HepG2 (cell line): Measurements from ENCODE around the gene RSPRY1. TPM values are rescaled to one million over a fixed set of nuclear protein-coding genes. Genes with fewer than 3 reads are reported as not detected.

Source experiments
- ATAC-seq: fragments of 200-7000 bp; cut with Tn5 transposase; 3 replicates; pipeline ENCODE4 v1.9.1; 2020; ENCODE audit warnings: mild to moderate bottlenecking, moderate library complexity
- BruUV-seq: library from RNA; stranded (reverse); fragments of 400-500 nt; replicated peaks from 2 replicates; lab custom pipeline; 2021; lab: Mats Ljungman, UMichigan
- CTCF ChIA-PET: fragments of 300-600 bp; formaldehyde crosslinking; extraction: SDS; loops from one replicate; lab custom pipeline; 2021; ENCODE audit warnings: low total read pairs, inconsistent platforms, low intra/inter-chr PET ratio; lab: Yijun Ruan, JAX
- POLR2A ChIA-PET: fragments of 350-600 bp; sonication (Branson Sonifier 250); formaldehyde crosslinking; loops from one replicate; lab custom pipeline; 2020; ENCODE audit warnings: antibody characterized with exemption, inconsistent platforms; lab: Yijun Ruan, JAX
- DNase-seq: peaks from one replicate; pipeline ENCODE4 v3.0.0-alpha.2; 2015; ENCODE audit warnings: low spot score
- FAIRE-seq: peaks from 3 replicates; lab custom pipeline; 2011; peaks lifted over from hg19 to GRCh38; lab: Jason Lieb, UNC
- H2AFZ ChIP-seq: one replicate; pipeline ENCODE4 v1.6.1; 2011; ENCODE audit warnings: low read length, inconsistent platforms
- H3K27ac ChIP-seq: fragments of 300-600 bp; 3 replicates; pipeline ENCODE4 v1.8.0; 2011; ENCODE audit warnings: mixed run types, mild to moderate bottlenecking, mixed read lengths, low read length, inconsistent platforms; ENCODE audit not compliant: insufficient read depth; ENCODE audit errors: extremely low read length
- H3K27me3 ChIP-seq, 2 experiments: fragments of 200-600 bp in 1 of 2; 2 replicates in 1 of 2; 3 replicates in 1 of 2; pipeline versions ENCODE4 v1.6.0 to v1.8.0; 2011; ENCODE audit warnings: low read length in 2 of 2, mild to moderate bottlenecking in 2 of 2, moderate library complexity in 2 of 2, inconsistent platforms in 1 of 2; ENCODE audit not compliant: insufficient read depth in 2 of 2, control insufficient read depth in 1 of 2
- H3K36me3 ChIP-seq, 2 experiments: fragments of 200-600 bp in 1 of 2; replicated peaks in 1 of 2; 2 replicates in 1 of 2; 3 replicates in 1 of 2; pipeline versions ENCODE4 v1.5.1 to v1.8.0; 2011; ENCODE audit warnings: low read length in 2 of 2, inconsistent platforms in 1 of 2; ENCODE audit not compliant: insufficient read depth in 2 of 2, control insufficient read depth in 1 of 2
- H3K4me1 ChIP-seq: 2 replicates; pipeline ENCODE4 v1.5.1; 2012; ENCODE audit warnings: low read length, inconsistent platforms; ENCODE audit not compliant: insufficient read depth
- H3K4me2 ChIP-seq: 2 replicates; pipeline ENCODE4 v1.6.0; 2011; ENCODE audit warnings: low read depth, low read length, inconsistent platforms
- H3K4me3 ChIP-seq, 3 experiments: fragments of 200-600 bp in 1 of 3; sonication (generic), shearing (Covaris generic) in 1 of 3; replicated peaks in 1 of 3; 2 replicates each; pipeline ENCODE4 v1.5.1; 2011 to 2016; ENCODE audit warnings: low read length in 3 of 3, inconsistent platforms in 2 of 3, low read depth in 2 of 3, mild to moderate bottlenecking in 2 of 3, control low read depth in 1 of 3, mixed read lengths in 1 of 3; ENCODE audit not compliant: insufficient read depth in 1 of 3
- H3K79me2 ChIP-seq: one replicate; pipeline ENCODE4 v1.6.1; 2011; ENCODE audit warnings: low read length, inconsistent platforms; ENCODE audit not compliant: insufficient read depth
- H3K9ac ChIP-seq: 2 replicates; pipeline ENCODE4 v1.6.0; 2011; ENCODE audit warnings: mild to moderate bottlenecking, low read depth, low read length, inconsistent platforms; ENCODE audit not compliant: insufficient read depth
- H3K9me3 ChIP-seq: 2 replicates; pipeline ENCODE4 v1.5.1; 2012; ENCODE audit warnings: mild to moderate bottlenecking, low read length
- H4K20me1 ChIP-seq: 2 replicates; pipeline ENCODE4 v1.6.0; 2011; ENCODE audit warnings: inconsistent platforms, mild to moderate bottlenecking, low read length, moderate library complexity; ENCODE audit not compliant: insufficient read depth
- CHD4 ChIP-seq: fragments of 200-600 bp; sonication (generic); IDR thresholded peaks from 2 replicates; pipeline ENCODE4 v1.7.0; 2017; ENCODE audit warnings: mild to moderate bottlenecking, low read length, borderline replicate concordance
- FOXO4 ChIP-seq: sonication (generic); formaldehyde crosslinking; conservative IDR thresholded peaks from 2 replicates; pipeline ENCODE4 v1.8.1; 2023; ENCODE audit warnings: missing genetic modification reagents
- GLI4 ChIP-seq: sonication (generic); formaldehyde crosslinking; IDR thresholded peaks from 2 replicates; pipeline ENCODE4 v1.5.1; 2020; ENCODE audit warnings: missing genetic modification reagents, mild to moderate bottlenecking, moderate library complexity, borderline replicate concordance
- THAP9 ChIP-seq: sonication (generic); formaldehyde crosslinking; IDR thresholded peaks from 2 replicates; pipeline ENCODE4; 2020; ENCODE audit warnings: missing genetic modification reagents, mild to moderate bottlenecking, borderline replicate concordance
- WGBS: methylation state at CpG from one replicate; pipeline ENCODE4 v1.1.6; 2017; ENCODE audit warnings: low lambda C conversion rate; 5-methylcytosine and 5-hydroxymethylcytosine counted together
- in situ Hi-C: cut with HindIII; loops from 2 replicates; pipeline ENCODE4 v1.10.0; 2017; ENCODE audit warnings: low pct_unique_long_range_greater_than_20kb; ENCODE audit not compliant: extremely low pct_ligation_motif_present
- intact Hi-C: fragments of 100-400 bp; cut with micrococcal nuclease; formaldehyde crosslinking; loops from one replicate; pipeline ENCODE4 v1.10.0; 2022; ENCODE audit not compliant: unreplicated experiment
- polyA plus RNA-seq, 8 experiments: library from polyadenylated mRNA; depleted of rRNA in 3 of 8; stranded (reverse) in 7 of 8; unstranded in 1 of 8; fragments of >200 nt; fragmentation: Illumina TruSeq in 4 of 8; extraction: Trizol in 4 of 8; gene quantifications; 2 replicates each; pipeline versions ENCODE4 v1.2.1 to v1.2.3, GENCODE V29; 2011 to 2016; ENCODE audit warnings: low read depth in 4 of 8, missing spikeins in 1 of 8, mixed read lengths in 1 of 8; ENCODE audit not compliant: insufficient read depth in 1 of 8
- total RNA-seq, 5 experiments: library from RNA; depleted of rRNA; stranded (reverse); fragments of >200 nt; fragmentation: Illumina TruSeq; extraction: Trizol; gene quantifications; 2 replicates each; pipeline ENCODE4 v1.2.3, GENCODE V29; 2016; ENCODE audit warnings: low read depth in 1 of 5

Gene RSPRY1
- total and polyA plus RNA-seq, 2 of the 13 experiments (the other 11 are each of a cell fraction or from before 2014, with no cell fraction given) = 53.4 to 61.0 TPM

GRCh38 chr16:57137566-57138273 lies 48.4 kb upstream of the RSPRY1 start (continued):
- TF ChIP-seq FOXO4 = no peak

- WGBS = 79% methylated on average over 10 of the region's 10 CpGs
- BruUV-seq = no TSS peak
- H3K9ac ChIP-seq = no peak overlapping the region
- H3K36me3 ChIP-seq = no peaks in the 10 kb centered on the region
- in situ Hi-C loops = no loop called here
- no peaks in the 10 kb centered on the region for H3K79me2 ChIP-seq
- no peaks in the 10 kb centered on the region for H3K9me3 ChIP-seq
- DNase-seq = no peak
- H3K4me1 ChIP-seq = peaks cover 15% of the 10 kb centered on the region
- POLR2A ChIA-PET = no interaction called here
- no peak overlapping the region for H3K27ac ChIP-seq
- H3K27me3 ChIP-seq = no peaks in the 10 kb centered on the region
- no peak overlapping the region for H3K4me2 ChIP-seq
- FAIRE-seq = no peak
- no peaks in the 10 kb centered on the region for H4K20me1 ChIP-seq
- H2AFZ ChIP-seq = no peak overlapping the region
- intact Hi-C loops = no loop called here
- no peak for ATAC-seq
- TF ChIP-seq GLI4 (CRISPR knock-in tag) (no peak), CHD4 (no peak), THAP9 (CRISPR knock-in tag) (0 out of 2 replicates have a peak, but pooled peaks have one; percentile 23)
- TF ChIP-seq, all 625 proteins: peak for 1
- CTCF ChIA-PET = no interaction called here
- no peak overlapping the region for H3K4me3 ChIP-seq
These were observed 47.7 kb upstream of the RSPRY1 start for GRCh38 chr16:57138281-57138935.
